Activated CD8-positive, alpha-beta T cell treated with anti-CD3 and anti-CD28 coated beads, Interleukin-2, amount 10 ng/mL, durations not matched to agents 7 days and 5 days (primary cell): ENCODE measurements around the gene PCBD1. TPM values are rescaled to one million over a fixed set of nuclear protein-coding genes. Genes with fewer than 3 reads are reported as not detected.

Experiments used
- ATAC-seq: fragments of 150-1000 bp; cut with Tn5 transposase; one replicate; pipeline ENCODE4 v1.10.0; 2021; ENCODE audit warnings: moderate library complexity
- CTCF ChIA-PET: fragments of 350-600 bp; sonication (Branson Sonifier 250); formaldehyde crosslinking; loops from one replicate; lab custom pipeline; 2021; ENCODE audit warnings: antibody characterized with exemption; lab: Charles Lee
- POLR2A ChIA-PET: fragments of 350-600 bp; sonication (Branson Sonifier 250); formaldehyde crosslinking; loops from one replicate; lab custom pipeline; 2021; ENCODE audit warnings: antibody characterized with exemption; lab: Charles Lee
- DNase-seq: peaks from one replicate; pipeline ENCODE4 v3.0.0-alpha.2; 2020
- H3K27ac Mint-ChIP-seq: one replicate; pipeline ENCODE4 v1.8.0; 2021; ENCODE audit warnings: mild to moderate bottlenecking, mixed read lengths
- H3K27me3 Mint-ChIP-seq: one replicate; pipeline ENCODE4 v1.8.0; 2021; ENCODE audit warnings: low read depth, mixed read lengths
- H3K36me3 Mint-ChIP-seq: one replicate; pipeline ENCODE4 v1.8.0; 2021; ENCODE audit warnings: low read depth, mixed read lengths
- H3K4me1 Mint-ChIP-seq: one replicate; pipeline ENCODE4 v1.8.0; 2021; ENCODE audit warnings: low read depth, mixed read lengths
- H3K4me3 Mint-ChIP-seq: one replicate; pipeline ENCODE4 v1.8.0; 2021; ENCODE audit warnings: mild to moderate bottlenecking, mixed read lengths
- H3K9me3 Mint-ChIP-seq: one replicate; pipeline ENCODE4 v1.8.0; 2022; ENCODE audit warnings: mixed read lengths; ENCODE audit not compliant: insufficient read depth
- total RNA-seq, 2 experiments: library from RNA; stranded (reverse); gene quantifications; one replicate each; pipeline ENCODE4 v1.2.3, GENCODE V29; 2021

The PCBD1 gene
- total RNA-seq, 2 experiments from 2014 or later = 28.6 to 31.7 TPM

GRCh38 chr10:70907637-70908405 lies 19.5 kb upstream of the PCBD1 start:
- Mint-ChIP-seq H3K27ac (no peak overlapping the region), H3K36me3 (no peaks in the 10 kb centered on the region), H3K27me3 (no peaks in the 10 kb centered on the region), H3K9me3 (no peaks in the 10 kb centered on the region), H3K4me3 (no peak overlapping the region), H3K4me1 (no peaks in the 10 kb centered on the region)
- ATAC-seq (no peak), DNase-seq (no peak)
- ChIA-PET POLR2A (no interaction called here), CTCF (no interaction called here)

- no peaks in the 10 kb centered on the region for H3K36me3 Mint-ChIP-seq
- ChIA-PET CTCF (no interaction called here), POLR2A (no interaction called here)
- no peak for DNase-seq
- no peaks in the 10 kb centered on the region for H3K4me1 Mint-ChIP-seq
- no peak for ATAC-seq
- no peak overlapping the region for H3K4me3 Mint-ChIP-seq
- no peaks in the 10 kb centered on the region for H3K27me3 Mint-ChIP-seq
- H3K9me3 Mint-ChIP-seq = no peaks in the 10 kb centered on the region
- H3K27ac Mint-ChIP-seq = no peak overlapping the region
Measured at GRCh38 chr10:70906953-70907636, 18.7 kb upstream of the PCBD1 start.

GRCh38 chr10:70906031-70906783 lies 17.8 kb upstream of the PCBD1 start:
- POLR2A ChIA-PET = no interaction called here
- no peak overlapping the region for H3K4me3 Mint-ChIP-seq
- H3K27me3 Mint-ChIP-seq = no peaks in the 10 kb centered on the region
- H3K27ac Mint-ChIP-seq = no peak overlapping the region
- H3K9me3 Mint-ChIP-seq = no peaks in the 10 kb centered on the region
- CTCF ChIA-PET = no interaction called here
- no peak for DNase-seq
- no peaks in the 10 kb centered on the region for H3K36me3 Mint-ChIP-seq
- ATAC-seq = no peak
- no peaks in the 10 kb centered on the region for H3K4me1 Mint-ChIP-seq

GRCh38 chr10:70905071-70906021 lies 17.0 kb upstream of the PCBD1 start:
- H3K27me3 Mint-ChIP-seq = no peaks in the 10 kb centered on the region
- no peak overlapping the region for H3K27ac Mint-ChIP-seq
- POLR2A ChIA-PET = no interaction called here
- no peak for ATAC-seq
- H3K9me3 Mint-ChIP-seq = no peaks in the 10 kb centered on the region
- CTCF ChIA-PET = interaction anchor here (0.9 to 2.8 kb wide), 2 partner anchors 356 to 378 kb away, joined by 4 to 10 read pairs; no protein-coding TSS in a partner anchor
- no peaks in the 10 kb centered on the region for H3K4me1 Mint-ChIP-seq
- DNase-seq = no peak
- no peaks in the 10 kb centered on the region for H3K36me3 Mint-ChIP-seq
- no peak overlapping the region for H3K4me3 Mint-ChIP-seq

- DNase-seq (peak; percentile 46), ATAC-seq (peak; percentile 42)
- Mint-ChIP-seq H3K27me3 (no peaks in the 10 kb centered on the region), H3K27ac (no peak overlapping the region), H3K9me3 (no peaks in the 10 kb centered on the region), H3K4me3 (no peak overlapping the region), H3K4me1 (no peaks in the 10 kb centered on the region), H3K36me3 (no peaks in the 10 kb centered on the region)
- POLR2A ChIA-PET = no interaction called here
- CTCF ChIA-PET = interaction anchor here (1.2 to 2.8 kb wide), 7 partner anchors 10 to 933 kb away, joined by 3 to 10 read pairs (median 3); partner anchors contain the start of gene PCBD1
Measured at GRCh38 chr10:70903262-70903921, 15.0 kb upstream of the PCBD1 start.

- DNase-seq = no peak
- ATAC-seq = no peak
- Mint-ChIP-seq H3K4me3 (no peak overlapping the region), H3K4me1 (no peaks in the 10 kb centered on the region), H3K36me3 (no peaks in the 10 kb centered on the region), H3K27me3 (peaks cover 3% of the 10 kb centered on the region), H3K9me3 (no peaks in the 10 kb centered on the region), H3K27ac (no peak overlapping the region)
- POLR2A ChIA-PET = no interaction called here
- CTCF ChIA-PET = interaction anchor here (1.2 to 2.8 kb wide), 7 partner anchors 10 to 934 kb away, joined by 3 to 10 read pairs (median 3); partner anchors contain the start of gene PCBD1
Measured at GRCh38 chr10:70902661-70903261, 14.4 kb upstream of the PCBD1 start.

GRCh38 chr10:70901276-70901878 lies 13.0 kb upstream of the PCBD1 start:
- POLR2A ChIA-PET = no interaction called here
- ATAC-seq (no peak), DNase-seq (no peak)
- H3K4me3 Mint-ChIP-seq = no peak overlapping the region
- H3K36me3 Mint-ChIP-seq = no peaks in the 10 kb centered on the region
- no peak overlapping the region for H3K27ac Mint-ChIP-seq
- H3K4me1 Mint-ChIP-seq = no peaks in the 10 kb centered on the region
- CTCF ChIA-PET = no interaction called here
- H3K27me3 Mint-ChIP-seq = peaks cover 3% of the 10 kb centered on the region
- no peaks in the 10 kb centered on the region for H3K9me3 Mint-ChIP-seq

- Mint-ChIP-seq H3K27me3 (peaks cover 3% of the 10 kb centered on the region), H3K9me3 (no peaks in the 10 kb centered on the region), H3K4me1 (no peaks in the 10 kb centered on the region), H3K4me3 (no peak overlapping the region), H3K27ac (no peak overlapping the region), H3K36me3 (no peaks in the 10 kb centered on the region)
- ChIA-PET POLR2A (no interaction called here), CTCF (no interaction called here)
- DNase-seq (no peak), ATAC-seq (no peak)
Measured at GRCh38 chr10:70899096-70899495, 10.7 kb upstream of the PCBD1 start.

- peaks cover 3% of the 10 kb centered on the region for H3K27me3 Mint-ChIP-seq
- DNase-seq = no peak
- H3K4me1 Mint-ChIP-seq = no peaks in the 10 kb centered on the region
- no peak overlapping the region for H3K4me3 Mint-ChIP-seq
- no peak overlapping the region for H3K27ac Mint-ChIP-seq
- no peak for ATAC-seq
- no peaks in the 10 kb centered on the region for H3K36me3 Mint-ChIP-seq
- H3K9me3 Mint-ChIP-seq = no peaks in the 10 kb centered on the region
- CTCF ChIA-PET = no interaction called here
- POLR2A ChIA-PET = no interaction called here
Measured at GRCh38 chr10:70898687-70899086, 10.3 kb upstream of the PCBD1 start.

GRCh38 chr10:70896551-70896950 lies 8.2 kb upstream of the PCBD1 start:
- H3K4me3 Mint-ChIP-seq = no peak overlapping the region
- ATAC-seq = no peak
- H3K36me3 Mint-ChIP-seq = no peaks in the 10 kb centered on the region
- ChIA-PET POLR2A (no interaction called here), CTCF (no interaction called here)
- peaks cover 8% of the 10 kb centered on the region for H3K4me1 Mint-ChIP-seq
- H3K27me3 Mint-ChIP-seq = peaks cover 3% of the 10 kb centered on the region
- DNase-seq = no peak
- H3K9me3 Mint-ChIP-seq = no peaks in the 10 kb centered on the region
- no peak overlapping the region for H3K27ac Mint-ChIP-seq
